Right lobe of liver (tissue), 6 donors: ENCODE measurements around the gene AP4E1. TPM values are rescaled to one million over a fixed set of nuclear protein-coding genes. Genes with fewer than 3 reads are reported as not detected.

ENCODE experiments used
- ATAC-seq, 4 donors: fragments of 200-7000 bp; cut with Tn5 transposase; one replicate each; pipeline ENCODE4 v1.9.1; 2020; ENCODE audit warnings: mild to moderate bottlenecking in 4 of 4, moderate library complexity in 4 of 4
- DNase-seq, 3 donors: peaks; one replicate each; pipeline ENCODE4 v3.0.0-alpha.2; 2020
- H3K27ac ChIP-seq, 3 donors: fragments of 200-600 bp; one replicate each; pipeline ENCODE4 v1.8.0; 2022
- H3K27me3 ChIP-seq, 2 donors: fragments of 200-600 bp; one replicate each; pipeline ENCODE4 v1.8.0; 2022
- H3K36me3 ChIP-seq, 4 donors: fragments of 200-600 bp; sonication (generic) in 1 of 4; one replicate each; pipeline versions ENCODE4 v1.5.1 to v1.8.0; 2017 to 2022; ENCODE audit warnings: control low read depth in 1 of 4
- H3K4me1 ChIP-seq, 4 donors: fragments of 200-600 bp; sonication (generic) in 1 of 4; one replicate each; pipeline versions ENCODE4 v1.5.1 to v1.8.0; 2017 to 2022; ENCODE audit warnings: control low read depth in 1 of 4
- H3K4me3 ChIP-seq, 3 donors: fragments of 200-600 bp; one replicate each; pipeline ENCODE4 v1.8.0; 2022
- H3K9me3 ChIP-seq, 4 donors: fragments of 200-600 bp; sonication (generic) in 1 of 4; one replicate each; pipeline versions ENCODE4 v1.5.1 to v1.8.0; 2017 to 2022; ENCODE audit warnings: control low read depth in 1 of 4
- POLR2A ChIP-seq: fragments of 450-650 bp; IDR thresholded peaks from one replicate; pipeline ENCODE4 v1.6.1; 2017; ENCODE audit warnings: antibody characterized with exemption, mild to moderate bottlenecking
- WGBS: methylation state at CpG from one replicate; pipeline ENCODE4 v1.1.6; 2018; ENCODE audit warnings: low coverage, low lambda C conversion rate; ENCODE audit not compliant: insufficient coverage; ENCODE audit errors: missing lambda C conversion rate; 5-methylcytosine and 5-hydroxymethylcytosine counted together
- intact Hi-C, 2 donors: fragments of 100-400 bp; cut with DNase I; formaldehyde crosslinking; loops; one replicate each; pipeline versions ENCODE4 v1.11.2 to v1.14.1; 2022
- total RNA-seq, 6 experiments: library from RNA; depleted of rRNA in 2 of 6; stranded (reverse); fragments of >200 nt in 2 of 6; fragmentation: NEBNext Ultra II Directional in 3 of 6; extraction: Animal tissue kit (Norgen Biotek cat#: 25700) in 3 of 6; gene quantifications; one replicate each; pipeline versions ENCODE4 v1.1.0 to v1.2.4, GENCODE V29; 2016 to 2023
- TF ChIP-seq, protein P1 (sequence below), 4 donors: fragments of 200-600 bp in 3 of 4; fragments of 450-650 bp in 1 of 4; IDR thresholded peaks; one replicate each; pipeline versions ENCODE4 v1.5.1 to v1.8.0; 2016 to 2022; ENCODE audit warnings: antibody characterized with exemption in 4 of 4, mild to moderate bottlenecking in 2 of 4
- donor health status: DM: no; HTN: yes; CAD: no.
- donor health status: DM: no; HTN: no; CAD: no.
- donor health status: DM: no; HTN: no; CAD: no.
- donor health status: DM: no; HTN: yes; CAD: no.
- donor health status: DM: no; HTN: yes; CAD: no.

Gene AP4E1
- total RNA-seq, 6 experiments from 2014 or later = 4.2 to 5.4 (median 5.0) TPM

DNA sequence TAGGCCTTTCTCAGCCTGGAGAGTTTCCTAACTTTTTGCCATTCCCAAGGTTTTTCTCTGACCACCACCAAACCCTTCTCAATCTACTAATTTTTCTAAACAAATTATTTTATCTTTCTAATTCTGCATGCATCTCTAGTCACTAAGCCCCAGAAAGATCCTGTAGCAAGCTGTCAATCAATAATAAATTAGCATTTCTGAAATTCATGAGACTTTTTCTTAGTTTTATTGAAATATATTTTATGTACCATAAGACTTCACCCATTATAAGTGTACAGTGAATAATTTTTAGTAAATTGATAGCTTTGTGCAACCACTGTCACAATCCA lies 22.4 kb upstream of the AP4E1 start:
- Histone ChIP-seq H3K27me3 (no peaks in the 10 kb centered on the region), H3K4me1 (peaks cover 0 to 14% (median 4%) of the 10 kb centered on the region in 4 donors), H3K4me3 (no peak overlapping the region), H3K27ac (no peak overlapping the region), H3K36me3 (no peaks in the 10 kb centered on the region), H3K9me3 (no peaks in the 10 kb centered on the region)
- intact Hi-C loops = no loop called here
- ATAC-seq (no peak), DNase-seq (no peak)
- no peak for TF ChIP-seq POLR2A
- TF ChIP-seq, protein P1, sequence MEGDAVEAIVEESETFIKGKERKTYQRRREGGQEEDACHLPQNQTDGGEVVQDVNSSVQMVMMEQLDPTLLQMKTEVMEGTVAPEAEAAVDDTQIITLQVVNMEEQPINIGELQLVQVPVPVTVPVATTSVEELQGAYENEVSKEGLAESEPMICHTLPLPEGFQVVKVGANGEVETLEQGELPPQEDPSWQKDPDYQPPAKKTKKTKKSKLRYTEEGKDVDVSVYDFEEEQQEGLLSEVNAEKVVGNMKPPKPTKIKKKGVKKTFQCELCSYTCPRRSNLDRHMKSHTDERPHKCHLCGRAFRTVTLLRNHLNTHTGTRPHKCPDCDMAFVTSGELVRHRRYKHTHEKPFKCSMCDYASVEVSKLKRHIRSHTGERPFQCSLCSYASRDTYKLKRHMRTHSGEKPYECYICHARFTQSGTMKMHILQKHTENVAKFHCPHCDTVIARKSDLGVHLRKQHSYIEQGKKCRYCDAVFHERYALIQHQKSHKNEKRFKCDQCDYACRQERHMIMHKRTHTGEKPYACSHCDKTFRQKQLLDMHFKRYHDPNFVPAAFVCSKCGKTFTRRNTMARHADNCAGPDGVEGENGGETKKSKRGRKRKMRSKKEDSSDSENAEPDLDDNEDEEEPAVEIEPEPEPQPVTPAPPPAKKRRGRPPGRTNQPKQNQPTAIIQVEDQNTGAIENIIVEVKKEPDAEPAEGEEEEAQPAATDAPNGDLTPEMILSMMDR (IDR thresholded peaks at IDR 0.05) = no peak

DNA sequence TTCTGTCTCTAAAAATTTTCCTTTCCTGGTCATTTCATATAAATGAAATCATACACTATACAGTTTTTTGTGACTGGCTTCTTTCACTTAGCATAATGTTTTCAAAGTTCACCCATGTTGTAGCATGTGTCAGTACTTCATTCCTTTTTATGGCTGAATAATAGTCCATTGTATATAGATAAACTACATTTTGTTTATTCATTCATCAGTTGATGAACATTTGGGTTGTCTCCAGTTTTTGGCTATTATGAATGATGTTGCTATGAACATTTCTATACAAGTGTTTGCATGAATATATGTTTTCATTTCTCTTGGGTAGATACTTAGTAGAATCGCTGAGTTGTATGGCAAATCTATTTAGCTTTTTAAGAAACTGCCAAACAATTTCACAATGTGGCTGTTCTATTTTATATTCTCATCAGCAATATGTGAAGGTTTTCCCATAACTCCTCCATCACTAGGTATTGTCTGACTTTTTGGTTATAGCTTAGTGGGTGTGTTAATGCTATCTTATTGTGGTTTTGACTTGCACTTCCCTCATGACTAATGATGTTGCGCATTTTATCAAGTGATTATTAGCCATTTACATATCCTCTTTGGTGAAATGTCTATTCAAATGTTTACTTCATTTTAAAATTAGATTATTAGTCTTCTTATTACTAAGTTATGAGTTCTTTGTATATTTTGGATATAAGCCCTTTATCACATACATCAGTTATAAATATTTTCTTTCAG lies 21.7 kb upstream of the AP4E1 start:
- H3K27ac ChIP-seq = no peak overlapping the region
- H3K36me3 ChIP-seq = no peaks in the 10 kb centered on the region
- DNase-seq (no peak), ATAC-seq (no peak)
- no peaks in the 10 kb centered on the region for H3K27me3 ChIP-seq
- no peak overlapping the region for H3K4me3 ChIP-seq
- WGBS = 79% methylated on average over 2 of the region's 2 CpGs
- H3K9me3 ChIP-seq = no peaks in the 10 kb centered on the region
- intact Hi-C loops = no loop called here
- TF ChIP-seq POLR2A = no peak
- TF ChIP-seq, protein P1 (IDR thresholded peaks at IDR 0.05) = no peak
- peaks cover 0 to 14% (median 4%) of the 10 kb centered on the region in 4 donors for H3K4me1 ChIP-seq

DNA sequence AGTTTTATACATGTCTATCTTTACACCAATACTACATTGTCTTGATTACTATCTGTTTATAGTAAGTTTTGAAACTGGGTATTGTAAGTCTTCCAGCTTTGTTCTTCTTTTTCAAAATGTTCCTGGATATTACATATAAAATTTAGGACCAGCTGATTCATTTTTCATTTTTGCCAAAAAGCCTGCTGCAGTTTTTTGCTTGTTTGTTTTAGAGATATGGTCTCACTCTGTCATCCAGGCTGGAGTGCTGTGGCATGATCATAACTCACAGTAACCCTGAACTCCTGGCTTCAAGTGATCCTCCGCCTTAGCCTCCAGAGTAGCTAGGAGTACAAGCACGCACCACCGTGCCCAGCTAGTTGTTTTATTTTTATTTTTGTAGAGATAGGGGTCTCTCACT lies 20.4 kb upstream of the AP4E1 start:
- Histone ChIP-seq H3K27me3 (no peaks in the 10 kb centered on the region), H3K36me3 (no peaks in the 10 kb centered on the region), H3K4me3 (no peak overlapping the region), H3K27ac (no peak overlapping the region), H3K9me3 (no peaks in the 10 kb centered on the region), H3K4me1 (peaks cover 0 to 14% (median 4%) of the 10 kb centered on the region in 4 donors)
- whole genome bisulfite sequencing = 94% methylated on average over 3 of the region's 3 CpGs
- intact Hi-C loops = no loop called here
- no peak for ATAC-seq
- TF ChIP-seq, protein P1 (IDR thresholded peaks at IDR 0.05) = no peak
- no peak for TF ChIP-seq POLR2A
- no peak for DNase-seq

DNA sequence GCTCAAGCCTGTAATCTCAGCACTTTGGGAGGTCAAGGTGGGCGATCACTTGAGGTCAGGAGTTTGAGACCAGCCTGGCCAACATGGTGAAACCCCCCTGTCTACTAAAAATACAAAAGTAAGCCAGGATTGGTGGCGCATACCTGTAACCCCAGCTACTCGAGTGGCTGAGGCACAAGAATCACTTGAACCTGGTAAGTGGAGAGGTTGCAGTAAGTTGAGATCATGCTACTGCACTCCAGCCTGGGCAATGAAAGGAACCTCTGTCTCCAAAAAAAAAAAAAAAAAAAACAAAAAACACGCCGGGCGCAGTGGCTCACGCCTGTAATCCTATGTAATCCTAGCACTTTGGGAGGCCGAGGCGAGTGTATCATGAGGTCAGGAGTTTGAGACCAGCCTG lies 18.9 kb upstream of the AP4E1 start:
- 100% methylated on average over 7 of the region's 9 CpGs for WGBS
- ATAC-seq = no peak

More for the DNA sequence above, 18.9 kb upstream of the AP4E1 start:
- H3K9me3 ChIP-seq = no peaks in the 10 kb centered on the region
- no peak overlapping the region for H3K4me3 ChIP-seq
- TF ChIP-seq POLR2A = no peak
- TF ChIP-seq, protein P1 (IDR thresholded peaks at IDR 0.05) = no peak
- intact Hi-C loops = no loop called here
- no peaks in the 10 kb centered on the region for H3K27me3 ChIP-seq
- H3K4me1 ChIP-seq = peaks cover 0 to 11% (median 2%) of the 10 kb centered on the region in 4 donors
- no peak for DNase-seq
- no peaks in the 10 kb centered on the region for H3K36me3 ChIP-seq
- no peak overlapping the region for H3K27ac ChIP-seq
